ENCODE data around the gene ENOX2.
"Not testable (repeated sequence)": the region's sequence is repeated elsewhere in the genome, so short reads cannot be mapped to it uniquely, and the experiment has no call there.

ENOX2 gene

GRCh38 chrX:130825525-130825924 lies 77.5 kb downstream of the ENOX2 start:
- DNase-seq = no peak

DNA sequence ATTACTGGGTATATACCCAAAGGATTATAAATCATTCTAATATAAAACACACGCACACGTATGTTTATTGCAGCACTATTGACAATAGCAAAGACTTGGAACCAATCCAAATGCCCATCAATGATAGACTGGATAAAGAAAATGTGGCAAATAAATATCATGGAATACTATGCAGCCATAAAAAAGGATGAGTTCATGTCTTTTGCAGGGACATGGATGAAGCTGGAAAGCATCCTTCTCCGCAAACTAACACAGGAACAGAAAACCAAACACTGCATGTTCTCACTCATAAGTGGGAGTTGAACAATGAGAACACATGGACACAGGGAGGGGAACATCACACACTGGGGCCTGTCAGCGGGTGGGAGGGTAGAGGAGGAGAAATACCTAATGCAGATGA lies 83.6 kb downstream of the ENOX2 start:
- not testable (repeated sequence) for DNase-seq

- not testable (repeated sequence) for DNase-seq
These were observed 89.1 kb downstream of the ENOX2 start for GRCh38 chrX:130813932-130814331.

DNA sequence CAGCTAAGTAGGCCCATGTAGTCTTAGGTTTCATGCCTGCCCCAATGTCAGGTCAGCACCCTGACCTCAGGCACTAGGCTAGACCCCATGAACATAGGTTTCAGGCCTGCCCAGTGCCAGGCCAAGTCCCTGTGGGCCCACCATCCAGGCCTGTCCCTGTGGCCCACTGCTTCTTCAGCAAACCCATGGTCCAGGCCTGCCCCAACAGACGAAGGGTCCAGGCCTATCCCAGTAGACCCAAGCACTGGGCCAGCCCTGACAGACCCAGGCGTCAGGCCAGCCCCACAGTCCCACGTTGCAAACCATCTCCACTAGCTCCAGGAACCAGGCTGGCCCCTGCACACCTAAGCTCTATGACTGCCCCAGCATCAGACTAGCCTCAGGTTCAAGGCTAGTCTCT lies 92.4 kb downstream of the ENOX2 start:
- DNase-seq = no peak

GRCh38 chrX:130805903-130806302 lies 97.1 kb downstream of the ENOX2 start:
- no peak for DNase-seq

DNA sequence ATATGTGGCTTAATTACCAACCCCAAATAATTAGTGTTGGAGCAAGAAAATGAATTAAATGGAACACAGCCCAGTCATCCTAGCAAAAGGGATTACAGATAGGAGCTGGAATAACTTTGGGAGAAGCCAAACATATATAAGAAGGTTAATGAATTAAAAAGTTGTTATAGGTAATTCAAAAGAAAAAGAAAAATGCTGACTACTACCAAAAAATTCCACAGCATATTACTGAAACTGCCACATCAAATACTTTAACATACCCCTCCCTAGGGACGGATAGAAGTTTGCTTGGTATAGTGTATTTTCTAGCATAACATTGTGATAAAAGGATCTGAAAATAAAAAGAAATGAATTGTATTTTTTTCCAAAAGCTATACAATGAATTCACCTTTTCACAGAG lies 99.5 kb downstream of the ENOX2 start:
- no peak for DNase-seq

GRCh38 chrX:130801901-130802300 lies 101.1 kb downstream of the ENOX2 start:
- DNase-seq = no peak

GRCh38 chrX:130799393-130799792 lies 103.6 kb downstream of the ENOX2 start:
- no peak for DNase-seq

GRCh38 chrX:130793975-130794374 lies 109.0 kb downstream of the ENOX2 start:
- DNase-seq = no peak

GRCh38 chrX:130791870-130792269 lies 111.1 kb downstream of the ENOX2 start:
- DNase-seq = not testable (repeated sequence)

DNA sequence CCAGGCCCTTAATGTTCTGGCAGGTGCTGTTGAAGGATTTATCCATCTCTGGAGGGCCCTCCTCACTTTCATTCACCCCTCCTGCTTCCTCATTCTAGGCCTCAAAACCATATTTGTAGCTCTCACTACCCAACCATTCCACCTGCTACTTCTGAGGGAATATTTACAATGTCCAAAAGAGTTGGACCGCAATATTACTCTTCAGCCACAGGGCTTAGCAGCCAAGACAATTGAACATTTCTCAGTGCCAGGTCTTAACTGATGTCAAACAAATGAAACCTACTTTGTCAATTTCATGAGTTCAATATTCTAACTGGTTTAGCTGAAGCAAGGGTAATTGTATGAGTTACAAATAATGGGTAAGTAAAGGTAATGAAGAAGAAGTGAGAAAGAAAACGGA lies 113.2 kb downstream of the ENOX2 start:
- no peak for DNase-seq

DNA sequence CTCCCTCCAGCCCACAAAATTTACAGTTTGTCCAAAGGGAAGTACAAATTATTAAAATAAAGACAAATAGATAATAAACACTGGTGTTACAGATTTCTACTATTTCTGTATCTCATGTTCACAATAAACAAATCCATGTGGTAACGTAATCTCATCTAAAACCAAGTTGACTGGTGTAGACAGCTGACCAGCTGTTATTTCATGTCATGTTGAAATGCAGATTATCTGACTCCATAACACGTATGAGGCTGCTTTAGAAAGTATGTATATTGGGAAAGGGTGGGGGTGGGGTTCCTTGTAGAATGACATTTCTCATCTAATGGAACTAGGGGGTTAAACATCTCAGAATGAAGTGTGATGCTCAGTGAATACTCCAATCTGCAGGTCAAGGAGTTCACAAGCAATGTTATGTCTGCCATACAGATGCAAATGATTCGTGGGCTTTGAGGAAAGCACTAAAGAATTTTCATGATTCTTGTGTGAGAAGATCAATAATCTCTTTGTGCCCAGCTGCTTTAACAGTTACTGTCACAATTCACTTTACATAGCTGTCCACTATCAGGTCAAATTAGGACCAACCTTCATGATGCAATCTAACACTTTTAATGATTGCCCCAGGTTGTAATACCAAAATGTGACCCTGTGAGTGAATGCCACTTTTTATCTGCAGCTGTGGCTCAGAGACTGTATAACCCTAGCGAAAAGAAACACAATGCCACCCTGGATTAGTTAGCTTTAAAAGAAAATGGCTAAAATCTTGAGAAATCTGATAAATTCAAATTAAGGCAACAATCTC lies 114.0 kb downstream of the ENOX2 start:
- no peak for DNase-seq

- DNase-seq = no peak
These were observed 117.0 kb downstream of the ENOX2 start for GRCh38 chrX:130786030-130786429.

DNA sequence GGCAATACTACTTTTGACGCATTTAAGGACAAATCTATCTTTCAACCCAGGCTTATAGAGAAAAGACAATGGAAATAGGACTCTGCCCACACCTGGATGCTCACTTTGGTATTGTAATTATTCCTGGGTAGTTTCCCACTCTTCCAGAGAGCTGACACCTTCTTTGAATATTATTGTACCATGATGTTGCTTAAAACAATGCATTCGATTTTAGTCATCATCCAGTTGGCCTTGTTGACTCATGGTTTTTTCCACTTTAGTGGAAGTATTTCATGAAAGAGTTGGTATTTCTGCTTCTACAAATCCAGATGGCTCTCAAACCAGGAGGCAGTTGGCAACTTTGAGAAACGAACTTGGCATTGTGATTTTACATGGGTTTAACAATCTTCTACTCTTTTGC lies 124.2 kb downstream of the ENOX2 start:
- DNase-seq = no peak

- no peak for DNase-seq
These were observed 127.2 kb downstream of the ENOX2 start for GRCh38 chrX:130775849-130776248.

- DNase-seq = no peak
These were observed 130.2 kb downstream of the ENOX2 start for GRCh38 chrX:130772776-130773143.

GRCh38 chrX:130772105-130772775 lies 130.8 kb downstream of the ENOX2 start:
- no peak for DNase-seq

DNA sequence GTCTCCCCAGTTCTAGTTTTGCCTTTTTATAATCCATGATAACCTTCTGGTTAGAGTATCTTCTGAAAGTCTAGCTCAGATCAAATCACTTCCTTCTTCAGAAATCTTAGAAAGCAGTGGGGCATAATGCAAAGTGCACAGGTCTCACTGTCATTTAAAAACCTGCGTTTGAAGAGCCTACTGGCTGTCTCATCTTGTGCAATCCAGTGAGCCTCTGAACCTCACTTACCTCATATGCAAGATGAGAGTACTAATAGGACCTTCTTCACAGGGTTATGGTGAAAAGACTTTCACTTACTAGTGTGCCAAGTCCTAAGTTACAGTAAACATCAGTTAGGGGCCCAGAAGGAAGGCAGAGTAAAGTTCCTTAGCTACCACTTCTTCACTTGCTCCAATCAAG lies 131.4 kb downstream of the ENOX2 start:
- DNase-seq = no peak

DNA sequence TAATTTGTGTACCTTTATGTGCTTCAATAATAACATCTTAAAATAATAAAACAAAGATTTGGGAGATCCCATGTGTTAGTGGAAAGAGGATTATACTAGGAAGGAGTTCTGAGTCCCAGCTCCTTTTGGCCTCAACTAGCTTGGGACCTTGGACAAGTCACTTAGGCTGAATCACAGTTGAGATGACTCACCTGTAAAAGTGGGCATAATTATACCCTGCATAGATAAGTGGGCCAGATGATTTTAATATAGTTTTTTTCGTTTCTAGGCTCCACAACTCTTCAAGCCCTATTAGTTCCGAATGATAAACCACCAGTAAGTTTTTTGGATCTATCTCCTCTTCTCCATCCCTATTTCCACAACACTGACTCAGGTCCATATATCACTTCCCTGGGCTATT lies 131.8 kb downstream of the ENOX2 start:
- DNase-seq = no peak

DNA sequence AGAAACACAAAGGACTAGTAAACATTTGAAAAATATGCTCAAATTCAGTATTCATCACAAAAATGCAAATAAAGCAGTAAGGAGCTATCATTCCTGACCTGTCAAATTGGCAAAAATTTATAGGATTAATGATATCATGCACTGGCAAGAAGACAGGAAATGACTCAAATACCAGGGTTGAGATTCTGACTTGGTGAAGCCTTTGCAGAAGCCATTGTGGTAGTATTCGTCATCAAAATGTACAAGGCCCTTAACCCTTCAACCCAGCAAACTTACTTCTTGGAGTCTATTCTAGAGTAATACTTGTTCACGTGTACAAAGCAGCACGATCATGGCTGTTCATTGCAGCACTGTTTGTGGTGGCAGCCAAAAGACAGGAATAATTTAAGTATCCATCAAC lies 132.4 kb downstream of the ENOX2 start:
- no peak for DNase-seq

GRCh38 chrX:130769835-130770234 lies 133.2 kb downstream of the ENOX2 start:
- DNase-seq = no peak

GRCh38 chrX:130758072-130758471 lies 144.9 kb downstream of the ENOX2 start:
- no peak for DNase-seq

GRCh38 chrX:130756233-130756632 lies 146.8 kb downstream of the ENOX2 start:
- no peak for DNase-seq

- no peak for DNase-seq
These were observed 148.7 kb downstream of the ENOX2 start for GRCh38 chrX:130754353-130754752.

Measured in CD4-positive, alpha-beta T cell treated with Interleukin-6 for 4 hours (primary cell).